GM19035 (cell line): ENCODE results near the gene TATDN3.
A peak's percentile ranks its signal among the peaks of the same experiment; 100 is the strongest.
"Not testable (repeated sequence)": the region's sequence is repeated elsewhere in the genome, so short reads cannot be mapped to it uniquely, and the experiment has no call there.

Experiments used
- ATAC-seq: cut with Tn5 transposase; IDR thresholded peaks from one replicate; pipeline ENCODE4 v1.9.1; 2021; ENCODE audit not compliant: unreplicated experiment

The TATDN3 gene

GRCh38 chr1:212791676-212792395 is at the start of gene TATDN3, which contains the start of gene NSL1:
TATDN3 (plus strand) TSS chr1:212791894; CDS start chr1:212791922, 28 bp downstream.
NSL1 (minus strand) TSS chr1:212791777; CDS start chr1:212791763, 14 bp downstream.
- ATAC-seq, result peak; percentile 81

GRCh38 chr1:212743901-212744475 is 47.7 kb upstream of the TATDN3 start:
- ATAC-seq, result no peak

- ATAC-seq, result no peak
Observed at GRCh38 chr1:212745303-212745702, 46.4 kb upstream of the TATDN3 start.

- ATAC-seq, result no peak
Observed at GRCh38 chr1:212746546-212746945, 45.1 kb upstream of the TATDN3 start.

GRCh38 chr1:212749821-212750535 is 41.7 kb upstream of the TATDN3 start:
- ATAC-seq, result no peak

GRCh38 chr1:212752252-212752933 is 39.3 kb upstream of the TATDN3 start:
- no peak for ATAC-seq

- no peak for ATAC-seq
Observed at GRCh38 chr1:212752934-212753497, 38.7 kb upstream of the TATDN3 start.

GRCh38 chr1:212753749-212754148 is 37.9 kb upstream of the TATDN3 start:
- ATAC-seq, result no peak

- no peak for ATAC-seq
Observed at GRCh38 chr1:212754193-212754592, 37.5 kb upstream of the TATDN3 start.

GRCh38 chr1:212754680-212755079 is 37.0 kb upstream of the TATDN3 start:
- ATAC-seq, result no peak

- no peak for ATAC-seq
Observed at GRCh38 chr1:212759683-212760082, 32.0 kb upstream of the TATDN3 start.

- ATAC-seq, result no peak
Observed at GRCh38 chr1:212760126-212760823, 31.4 kb upstream of the TATDN3 start.

GRCh38 chr1:212762234-212762633 is 29.5 kb upstream of the TATDN3 start:
- no peak for ATAC-seq

- ATAC-seq, result no peak
Observed at GRCh38 chr1:212762839-212763238, 28.9 kb upstream of the TATDN3 start.

GRCh38 chr1:212764718-212765281 is 26.9 kb upstream of the TATDN3 start:
- ATAC-seq, result not testable (repeated sequence)

- ATAC-seq, result not testable (repeated sequence)
Observed at GRCh38 chr1:212766825-212767224, 24.9 kb upstream of the TATDN3 start.

GRCh38 chr1:212769459-212770167 is 22.1 kb upstream of the TATDN3 start:
- ATAC-seq, result no peak

- ATAC-seq, result no peak
Observed at GRCh38 chr1:212771341-212771740, 20.4 kb upstream of the TATDN3 start.

GRCh38 chr1:212773011-212773410 is 18.7 kb upstream of the TATDN3 start:
- no peak for ATAC-seq
